ENCODE data around the gene PLA2G2F. TPM values are rescaled to one million over a fixed set of nuclear protein-coding genes. Genes with fewer than 3 reads are reported as not detected.
"Not testable (repeated sequence)": the region's sequence is repeated elsewhere in the genome, so short reads cannot be mapped to it uniquely, and the experiment has no call there.

PLA2G2F gene
- total and polyA plus RNA-seq, 10 of the 15 experiments (the other 5 are each of a cell fraction or from before 2014, with no cell fraction given): 0.03 TPM; not detected in 9

DNA sequence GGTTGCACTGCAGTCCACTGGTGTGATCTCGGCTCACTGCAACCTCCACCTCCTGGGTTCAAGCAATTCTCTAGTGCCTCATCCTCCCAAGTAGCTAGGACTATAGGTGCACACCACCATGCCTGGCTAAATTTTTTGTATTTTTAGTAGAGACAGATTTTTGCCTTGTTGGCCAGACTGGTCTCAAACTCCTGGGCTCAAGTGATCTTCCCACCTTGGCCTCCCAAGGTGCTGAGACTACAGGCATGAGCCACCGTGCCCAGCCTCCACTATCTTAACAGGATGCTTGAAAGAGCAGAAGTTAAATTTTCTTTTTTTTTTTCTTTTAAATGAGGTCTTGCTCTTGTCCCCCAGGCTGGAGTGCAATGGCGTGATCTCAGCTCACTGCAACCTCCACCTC, 8.6 kb upstream of the PLA2G2F start:
- POLR2A ChIA-PET; H4K20me1 ChIP-seq (ENCODE audit: control insufficient read depth, insufficient read depth); H3K27ac ChIP-seq (ENCODE audit: control insufficient read depth, insufficient read depth); H3K4me2 ChIP-seq (ENCODE audit: control insufficient read depth, insufficient read depth); BruUV-seq (replicated peaks); H3K36me3 ChIP-seq (ENCODE audit: control insufficient read depth in 2 of 2, insufficient read depth in 2 of 2, low read length in 1 of 2); H3K4me3 ChIP-seq; H3K9me3 ChIP-seq (replicated peaks; ENCODE audit: control insufficient read depth, insufficient read depth, low read length); ATAC-seq; H3K79me2 ChIP-seq (ENCODE audit: control insufficient read depth, insufficient read depth, low read length); H3K9ac ChIP-seq (ENCODE audit: control insufficient read depth, insufficient read depth, low read length); DNase-seq (ENCODE audit: low read depth, low spot score); in situ Hi-C loops (cut with MboI); H2AFZ ChIP-seq (ENCODE audit: control insufficient read depth, low read depth, low read length); H3K27me3 ChIP-seq (replicated peaks in 1 of 2; ENCODE audit: control insufficient read depth in 2 of 2, insufficient read depth in 2 of 2, low read length in 1 of 2); intact Hi-C loops (cut with micrococcal nuclease; ENCODE audit: unreplicated experiment); FAIRE-seq; SMC1A ChIA-PET (ENCODE audit: uncharacterized antibody, unreplicated experiment): not testable (repeated sequence)
- WGBS (ENCODE audit: insufficient coverage, insufficient replicate concordance, low lambda C conversion rate, missing lambda C conversion rate): 89% methylated on average over 3 of the region's 3 CpGs
- peaks cover 21% of the 10 kb centered on the region for H3K4me1 ChIP-seq (ENCODE audit: control insufficient read depth, insufficient read depth, low read length)
- CTCF ChIA-PET: interaction anchor here (0.6 to 2.7 kb wide), 3 partner anchors 15 to 149 kb away, joined by 3 to 6 read pairs (median 4); no protein-coding TSS in a partner anchor
- RAD21 ChIA-PET (ENCODE audit: unreplicated experiment): interaction anchor here (0.7 kb wide), 1 partner anchor 82 kb away, joined by 5 read pairs; no protein-coding TSS in a partner anchor

- H3K4me3 ChIP-seq: no peak overlapping the region
- H3K9me3 ChIP-seq (replicated peaks; ENCODE audit: control insufficient read depth, insufficient read depth, low read length): no peaks in the 10 kb centered on the region; the same call in 2 of the 3 replicates
- H3K79me2 ChIP-seq (ENCODE audit: control insufficient read depth, insufficient read depth, low read length): no peaks in the 10 kb centered on the region
- no peaks in the 10 kb centered on the region for H3K4me1 ChIP-seq (ENCODE audit: control insufficient read depth, insufficient read depth, low read length)
- SMC1A ChIA-PET (ENCODE audit: uncharacterized antibody, unreplicated experiment): interaction anchor here (2.0 kb wide), 1 partner anchor 9 kb away, joined by 5 read pairs; no protein-coding TSS in a partner anchor
- ATAC-seq (no peak), DNase-seq (ENCODE audit: low read depth, low spot score) (no peak), FAIRE-seq (no peak)
- CTCF ChIA-PET: no interaction called here
- H3K4me2 ChIP-seq (ENCODE audit: control insufficient read depth, insufficient read depth): no peak overlapping the region
- POLR2A ChIA-PET: no interaction called here
- intact Hi-C loops (cut with micrococcal nuclease; ENCODE audit: unreplicated experiment) (no loop called here), in situ Hi-C loops (cut with MboI) (no loop called here)
- no peak overlapping the region for H3K9ac ChIP-seq (ENCODE audit: control insufficient read depth, insufficient read depth, low read length)
- RAD21 ChIA-PET (ENCODE audit: unreplicated experiment): no interaction called here
- H4K20me1 ChIP-seq (ENCODE audit: control insufficient read depth, insufficient read depth): no peaks in the 10 kb centered on the region
- no TSS peak for BruUV-seq (replicated peaks)
- no peak overlapping the region for H3K27ac ChIP-seq (ENCODE audit: control insufficient read depth, insufficient read depth)
- WGBS (ENCODE audit: insufficient coverage, insufficient replicate concordance, low lambda C conversion rate, missing lambda C conversion rate): 74% methylated on average over 3 of the region's 3 CpGs
- no peaks in the 10 kb centered on the region for H3K27me3 ChIP-seq (replicated peaks in 1 of 2; ENCODE audit: control insufficient read depth in 2 of 2, insufficient read depth in 2 of 2, low read length in 1 of 2)
- H2AFZ ChIP-seq (ENCODE audit: control insufficient read depth, low read depth, low read length): no peak overlapping the region
- H3K36me3 ChIP-seq (ENCODE audit: control insufficient read depth in 2 of 2, insufficient read depth in 2 of 2, low read length in 1 of 2): no peaks in the 10 kb centered on the region
- TF ChIP-seq MEF2A (IDR thresholded peaks at IDR 0.05; ENCODE audit: insufficient read depth, low read depth, low read length) (no peak), ZNF384 (IDR thresholded peaks at IDR 0.05; ENCODE audit: borderline replicate concordance, low read depth, low read length) (no peak), TCF12 (IDR thresholded peaks at IDR 0.05; ENCODE audit: low read depth, low read length) (no peak), SPI1 (IDR thresholded peaks at IDR 0.05; ENCODE audit: borderline replicate concordance, insufficient read depth, low read depth, low read length) (no peak), GABPA (IDR thresholded peaks at IDR 0.05; ENCODE audit: low read depth) (no peak), STAT3 (IDR thresholded peaks at IDR 0.05; ENCODE audit: low read depth, low read length) (no peak), SRF (IDR thresholded peaks at IDR 0.05; ENCODE audit: low read depth in 2 of 2, low read length in 2 of 2) (no peak), IKZF1 (conservative IDR thresholded peaks at IDR 0.05) (no peak), ZNF622 (IDR thresholded peaks at IDR 0.05) (no peak), PAX8 (IDR thresholded peaks at IDR 0.05) (no peak), ETV6 (conservative IDR thresholded peaks at IDR 0.05 in 1 of 2, IDR thresholded peaks at IDR 0.05 in 1 of 2; ENCODE audit: borderline replicate concordance in 1 of 2, low read depth in 1 of 2) (no peak), HDAC2 (IDR thresholded peaks at IDR 0.05) (no peak), CEBPB (IDR thresholded peaks at IDR 0.05; ENCODE audit: borderline replicate concordance in 1 of 2, low read depth in 2 of 2, low read length in 2 of 2) (no peak), SMAD5 (IDR thresholded peaks at IDR 0.05; ENCODE audit: low read depth) (no peak), NBN (IDR thresholded peaks at IDR 0.05) (no peak)
- TF ChIP-seq, protein P1, sequence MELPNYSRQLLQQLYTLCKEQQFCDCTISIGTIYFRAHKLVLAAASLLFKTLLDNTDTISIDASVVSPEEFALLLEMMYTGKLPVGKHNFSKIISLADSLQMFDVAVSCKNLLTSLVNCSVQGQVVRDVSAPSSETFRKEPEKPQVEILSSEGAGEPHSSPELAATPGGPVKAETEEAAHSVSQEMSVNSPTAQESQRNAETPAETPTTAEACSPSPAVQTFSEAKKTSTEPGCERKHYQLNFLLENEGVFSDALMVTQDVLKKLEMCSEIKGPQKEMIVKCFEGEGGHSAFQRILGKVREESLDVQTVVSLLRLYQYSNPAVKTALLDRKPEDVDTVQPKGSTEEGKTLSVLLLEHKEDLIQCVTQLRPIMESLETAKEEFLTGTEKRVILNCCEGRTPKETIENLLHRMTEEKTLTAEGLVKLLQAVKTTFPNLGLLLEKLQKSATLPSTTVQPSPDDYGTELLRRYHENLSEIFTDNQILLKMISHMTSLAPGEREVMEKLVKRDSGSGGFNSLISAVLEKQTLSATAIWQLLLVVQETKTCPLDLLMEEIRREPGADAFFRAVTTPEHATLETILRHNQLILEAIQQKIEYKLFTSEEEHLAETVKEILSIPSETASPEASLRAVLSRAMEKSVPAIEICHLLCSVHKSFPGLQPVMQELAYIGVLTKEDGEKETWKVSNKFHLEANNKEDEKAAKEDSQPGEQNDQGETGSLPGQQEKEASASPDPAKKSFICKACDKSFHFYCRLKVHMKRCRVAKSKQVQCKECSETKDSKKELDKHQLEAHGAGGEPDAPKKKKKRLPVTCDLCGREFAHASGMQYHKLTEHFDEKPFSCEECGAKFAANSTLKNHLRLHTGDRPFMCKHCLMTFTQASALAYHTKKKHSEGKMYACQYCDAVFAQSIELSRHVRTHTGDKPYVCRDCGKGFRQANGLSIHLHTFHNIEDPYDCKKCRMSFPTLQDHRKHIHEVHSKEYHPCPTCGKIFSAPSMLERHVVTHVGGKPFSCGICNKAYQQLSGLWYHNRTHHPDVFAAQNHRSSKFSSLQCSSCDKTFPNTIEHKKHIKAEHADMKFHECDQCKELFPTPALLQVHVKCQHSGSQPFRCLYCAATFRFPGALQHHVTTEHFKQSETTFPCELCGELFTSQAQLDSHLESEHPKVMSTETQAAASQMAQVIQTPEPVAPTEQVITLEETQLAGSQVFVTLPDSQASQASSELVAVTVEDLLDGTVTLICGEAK (IDR thresholded peaks at IDR 0.05; ENCODE audit: borderline replicate concordance): no peak
Measured at GRCh38 chr1:20134995-20135394, 4.1 kb upstream of the PLA2G2F start.

Data from GM12878 (cell line).